ENCODE data around the gene KIAA0513. TPM values are rescaled to one million over a fixed set of nuclear protein-coding genes. Genes with fewer than 3 reads are reported as not detected.

KIAA0513 gene
- total and polyA plus RNA-seq, 2 donors (not counting 3 experiments of a cell fraction or from before 2014, with no cell fraction given) = 1.8 to 4.3 TPM

GRCh38 chr16:85100265-85100664 lies 72.7 kb downstream of the KIAA0513 start:
- no TSS peak for BruUV-seq (replicated peaks)

More at GRCh38 chr16:85100265-85100664, 72.7 kb downstream of the KIAA0513 start:
- Histone ChIP-seq H3K9ac (replicated peaks; ENCODE audit: extremely low read depth, insufficient read depth, low read length) (no peak overlapping the region), H3K79me2 (ENCODE audit: control insufficient read depth, insufficient read depth, low read length) (no peaks in the 10 kb centered on the region), H3K27ac (ENCODE audit: insufficient read depth, low read depth, low read length) (no peak overlapping the region), H3K27me3 (ENCODE audit: control insufficient read depth in 2 of 2, insufficient read depth in 2 of 2, low read length in 2 of 2) (peaks cover 0 to 5% of the 10 kb centered on the region in 2 experiments), H3K9me3 (replicated peaks; ENCODE audit: control insufficient read depth, insufficient read depth, low read length) (no peaks in the 10 kb centered on the region), H4K20me1 (replicated peaks; ENCODE audit: control insufficient read depth, extremely low read depth, insufficient read depth, low read length) (no peaks in the 10 kb centered on the region), H3K36me3 (ENCODE audit: control insufficient read depth in 2 of 2, extremely low read depth in 1 of 2, insufficient read depth in 2 of 2, low read length in 2 of 2) (no peaks in the 10 kb centered on the region), H3K4me2 (ENCODE audit: insufficient read depth, low read length) (no peak overlapping the region), H2AFZ (ENCODE audit: low read depth, low read length) (no peak overlapping the region), H3K9me1 (replicated peaks; ENCODE audit: control insufficient read depth, extremely low read depth, insufficient read depth, low read length) (no peaks in the 10 kb centered on the region), H3K4me3 (replicated peaks in 1 of 3; ENCODE audit: insufficient read depth in 1 of 3, low read depth in 1 of 3, low read length in 3 of 3) (no peak overlapping the region), H3K4me1 (ENCODE audit: control insufficient read depth, extremely low read depth, insufficient read depth, low read length) (no peaks in the 10 kb centered on the region)
- FAIRE-seq (no peak), DNase-seq (ENCODE audit: low read depth, low spot score) (no peak)
- dilution Hi-C loops (cut with MboI; ENCODE audit: extremely low pct_ligation_motif_present, low sequenced_read_pairs) (no loop called here), intact Hi-C loops (cut with micrococcal nuclease) (no loop called here)
- CTCF ChIA-PET = interaction anchor here (1.0 to 1.5 kb wide), 3 partner anchors 9 to 15 kb away, joined by 3 to 7 read pairs (median 3); no protein-coding TSS in a partner anchor
- TF ChIP-seq, protein P1, sequence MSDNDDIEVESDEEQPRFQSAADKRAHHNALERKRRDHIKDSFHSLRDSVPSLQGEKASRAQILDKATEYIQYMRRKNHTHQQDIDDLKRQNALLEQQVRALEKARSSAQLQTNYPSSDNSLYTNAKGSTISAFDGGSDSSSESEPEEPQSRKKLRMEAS (IDR thresholded peaks at IDR 0.05; ENCODE audit: insufficient read depth, insufficient read length) = no peak
- TF ChIP-seq POLR2A (IDR thresholded peaks at IDR 0.05; ENCODE audit: low read depth, low read length) (no peak), MYC (IDR thresholded peaks at IDR 0.05; ENCODE audit: low read depth, low read length) (no peak), EZH2 (IDR thresholded peaks at IDR 0.05; ENCODE audit: borderline replicate concordance, low read depth, low read length, severe bottlenecking) (no peak), POLR2AphosphoS5 (IDR thresholded peaks at IDR 0.05; ENCODE audit: insufficient read depth, low read depth, low read length) (no peak), JUN (IDR thresholded peaks at IDR 0.05; ENCODE audit: borderline replicate concordance, insufficient read depth, insufficient read length, low read depth) (no peak), FOS (IDR thresholded peaks at IDR 0.05; ENCODE audit: borderline replicate concordance, insufficient read depth, low read length) (no peak), GATA2 (IDR thresholded peaks at IDR 0.05; ENCODE audit: insufficient read depth, insufficient read length, low read depth, low read length) (no peak)
- TF ChIP-seq, protein P2, sequence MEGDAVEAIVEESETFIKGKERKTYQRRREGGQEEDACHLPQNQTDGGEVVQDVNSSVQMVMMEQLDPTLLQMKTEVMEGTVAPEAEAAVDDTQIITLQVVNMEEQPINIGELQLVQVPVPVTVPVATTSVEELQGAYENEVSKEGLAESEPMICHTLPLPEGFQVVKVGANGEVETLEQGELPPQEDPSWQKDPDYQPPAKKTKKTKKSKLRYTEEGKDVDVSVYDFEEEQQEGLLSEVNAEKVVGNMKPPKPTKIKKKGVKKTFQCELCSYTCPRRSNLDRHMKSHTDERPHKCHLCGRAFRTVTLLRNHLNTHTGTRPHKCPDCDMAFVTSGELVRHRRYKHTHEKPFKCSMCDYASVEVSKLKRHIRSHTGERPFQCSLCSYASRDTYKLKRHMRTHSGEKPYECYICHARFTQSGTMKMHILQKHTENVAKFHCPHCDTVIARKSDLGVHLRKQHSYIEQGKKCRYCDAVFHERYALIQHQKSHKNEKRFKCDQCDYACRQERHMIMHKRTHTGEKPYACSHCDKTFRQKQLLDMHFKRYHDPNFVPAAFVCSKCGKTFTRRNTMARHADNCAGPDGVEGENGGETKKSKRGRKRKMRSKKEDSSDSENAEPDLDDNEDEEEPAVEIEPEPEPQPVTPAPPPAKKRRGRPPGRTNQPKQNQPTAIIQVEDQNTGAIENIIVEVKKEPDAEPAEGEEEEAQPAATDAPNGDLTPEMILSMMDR (IDR thresholded peaks at IDR 0.05; ENCODE audit: extremely low read depth in 1 of 2, insufficient read depth in 1 of 2, low read depth in 1 of 2, low read length in 2 of 2) = no peak
- POLR2A ChIA-PET = no interaction called here

All from endothelial cell of umbilical vein (primary cell).